MM.1S (cell line): ENCODE measurements around the gene SYTL2.

Experiments
- DNase-seq: peaks from one replicate; pipeline ENCODE4 v3.0.0-alpha.2; 2015
- H2AFZ ChIP-seq: fragments of 300-600 bp; sonication (generic); 2 replicates; pipeline ENCODE4 v1.6.0; 2016; ENCODE audit warnings: antibody characterized with exemption, low read length
- H3F3A ChIP-seq: fragments of 300-600 bp; sonication (generic); 2 replicates; pipeline ENCODE4 v1.6.1; 2016; ENCODE audit warnings: mild to moderate bottlenecking, antibody characterized with exemption, low read length, moderate library complexity, mixed read lengths; ENCODE audit not compliant: insufficient read depth
- H3K27ac ChIP-seq: fragments of 300-600 bp; sonication (generic); 2 replicates; pipeline ENCODE4 v1.5.1; 2016; ENCODE audit warnings: mild to moderate bottlenecking, low read length
- H3K27me3 ChIP-seq: fragments of 300-600 bp; sonication (generic); replicated peaks from 2 replicates; pipeline ENCODE4 v1.6.0; 2016; ENCODE audit warnings: low read length; ENCODE audit not compliant: insufficient read depth
- H3K36me3 ChIP-seq: fragments of 300-600 bp; sonication (generic); replicated peaks from 2 replicates; pipeline ENCODE4 v1.6.1; 2016; ENCODE audit warnings: mild to moderate bottlenecking, low read length, mixed read lengths; ENCODE audit not compliant: insufficient read depth
- H3K4me1 ChIP-seq: fragments of 300-600 bp; sonication (generic); 2 replicates; pipeline ENCODE4 v1.6.1; 2016; ENCODE audit warnings: low read length, mixed read lengths
- H3K4me2 ChIP-seq: fragments of 300-600 bp; sonication (generic); 2 replicates; pipeline ENCODE4 v1.6.0; 2016; ENCODE audit warnings: low read depth, low read length
- H3K4me3 ChIP-seq: fragments of 300-600 bp; sonication (generic); 2 replicates; pipeline ENCODE4 v1.5.1; 2016; ENCODE audit warnings: low read length, mixed read lengths
- H3K79me2 ChIP-seq: fragments of 300-600 bp; sonication (generic); 2 replicates; pipeline ENCODE4 v1.6.1; 2016; ENCODE audit warnings: mixed run types, low read length, mixed read lengths
- H3K9ac ChIP-seq: fragments of 300-600 bp; sonication (generic); 2 replicates; pipeline ENCODE4 v1.6.1; 2016; ENCODE audit warnings: low read length, mixed read lengths
- H3K9me2 ChIP-seq: fragments of 300-600 bp; sonication (generic); replicated peaks from 2 replicates; pipeline ENCODE4 v1.6.1; 2016; ENCODE audit warnings: mild to moderate bottlenecking, low read length, mixed read lengths; ENCODE audit not compliant: insufficient read depth
- H3K9me3 ChIP-seq: fragments of 300-600 bp; sonication (generic); replicated peaks from 2 replicates; pipeline ENCODE4 v1.6.1; 2016; ENCODE audit warnings: mild to moderate bottlenecking, low read length, mixed read lengths; ENCODE audit not compliant: insufficient read depth
- H4K20me1 ChIP-seq: fragments of 300-600 bp; sonication (generic); 2 replicates; pipeline ENCODE4 v1.6.1; 2016; ENCODE audit warnings: mild to moderate bottlenecking, low read length, moderate library complexity, mixed read lengths; ENCODE audit not compliant: insufficient read depth
- EZH2 ChIP-seq: fragments of 300-600 bp; sonication (generic); optimal IDR thresholded peaks from 2 replicates; pipeline ENCODE3; 2017; ENCODE audit warnings: low read depth, mild to moderate bottlenecking, antibody characterized with exemption, low read length, mixed read lengths
- EZH2phosphoT487 ChIP-seq: fragments of 300-600 bp; sonication (generic); IDR thresholded peaks from 2 replicates; pipeline ENCODE4 v1.6.1; 2018; ENCODE audit warnings: antibody characterized with exemption, low read length
- TF ChIP-seq, protein P1 (sequence below): fragments of 300-600 bp; sonication (generic); IDR thresholded peaks from 2 replicates; pipeline ENCODE4 v1.5.1; 2016; ENCODE audit warnings: antibody characterized with exemption, low read length, mixed read lengths

The SYTL2 gene

DNA sequence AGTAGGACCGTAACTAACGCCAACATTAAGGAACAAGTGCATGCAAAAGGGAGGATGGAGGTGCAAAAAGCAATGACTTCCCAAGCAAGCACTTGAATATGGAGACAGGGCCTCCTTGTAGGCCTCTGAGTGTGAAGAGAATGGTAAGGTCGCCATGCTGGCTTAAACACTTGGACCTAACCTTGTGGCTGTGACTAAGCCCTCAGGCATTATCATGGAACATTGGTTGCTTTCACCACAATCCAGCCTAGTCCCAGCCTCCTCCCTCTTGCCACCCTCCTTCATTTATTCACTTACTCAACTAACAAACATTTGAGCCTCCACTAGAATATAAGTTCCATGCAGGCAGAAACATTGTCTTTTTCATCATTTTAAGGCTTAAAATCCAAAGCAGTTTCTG, 11.9 kb upstream of the SYTL2 start:
- H3K9ac ChIP-seq, result no peak overlapping the region
- H3K27ac ChIP-seq, result no peak overlapping the region
- peak overlapping the region; percentile 31; the same call in 1 of the 2 replicates for H3K4me2 ChIP-seq

DNA sequence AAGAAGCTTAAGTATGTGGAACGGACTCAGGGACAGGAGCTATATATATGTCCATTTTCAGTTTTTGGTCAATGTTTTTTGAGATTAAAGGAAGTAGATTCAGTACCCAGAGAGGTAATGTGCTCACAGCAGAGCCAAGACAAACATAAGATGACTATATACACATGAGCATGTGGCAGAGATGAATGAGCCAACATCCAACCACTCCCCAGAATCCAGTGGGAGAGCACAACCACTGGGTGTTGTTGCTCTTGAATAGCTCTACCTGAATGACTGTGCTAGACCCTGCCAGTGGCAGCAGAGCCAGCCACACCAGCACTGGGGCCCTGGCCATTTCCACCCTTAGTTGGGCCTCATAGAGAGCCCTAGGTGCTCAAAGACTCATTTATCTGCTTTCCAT, 10.7 kb upstream of the SYTL2 start:
- Histone ChIP-seq H3K4me1 (peaks cover 28% of the 10 kb centered on the region), H3K9me3 (no peaks in the 10 kb centered on the region), H3K9me2 (no peaks in the 10 kb centered on the region), H2AFZ (no peak overlapping the region), H3K27ac (no peak overlapping the region), H3K9ac (no peak overlapping the region), H3K27me3 (no peaks in the 10 kb centered on the region), H3K36me3 (no peaks in the 10 kb centered on the region), H3K79me2 (no peaks in the 10 kb centered on the region), H3F3A (peaks cover 10% of the 10 kb centered on the region; the same call in 1 of the 2 replicates), H4K20me1 (no peaks in the 10 kb centered on the region), H3K4me3 (no peak overlapping the region), H3K4me2 (no peak overlapping the region)
- DNase-seq, result no peak
- TF ChIP-seq EZH2phosphoT487 (no peak), EZH2 (no peak)
- TF ChIP-seq, protein P1, sequence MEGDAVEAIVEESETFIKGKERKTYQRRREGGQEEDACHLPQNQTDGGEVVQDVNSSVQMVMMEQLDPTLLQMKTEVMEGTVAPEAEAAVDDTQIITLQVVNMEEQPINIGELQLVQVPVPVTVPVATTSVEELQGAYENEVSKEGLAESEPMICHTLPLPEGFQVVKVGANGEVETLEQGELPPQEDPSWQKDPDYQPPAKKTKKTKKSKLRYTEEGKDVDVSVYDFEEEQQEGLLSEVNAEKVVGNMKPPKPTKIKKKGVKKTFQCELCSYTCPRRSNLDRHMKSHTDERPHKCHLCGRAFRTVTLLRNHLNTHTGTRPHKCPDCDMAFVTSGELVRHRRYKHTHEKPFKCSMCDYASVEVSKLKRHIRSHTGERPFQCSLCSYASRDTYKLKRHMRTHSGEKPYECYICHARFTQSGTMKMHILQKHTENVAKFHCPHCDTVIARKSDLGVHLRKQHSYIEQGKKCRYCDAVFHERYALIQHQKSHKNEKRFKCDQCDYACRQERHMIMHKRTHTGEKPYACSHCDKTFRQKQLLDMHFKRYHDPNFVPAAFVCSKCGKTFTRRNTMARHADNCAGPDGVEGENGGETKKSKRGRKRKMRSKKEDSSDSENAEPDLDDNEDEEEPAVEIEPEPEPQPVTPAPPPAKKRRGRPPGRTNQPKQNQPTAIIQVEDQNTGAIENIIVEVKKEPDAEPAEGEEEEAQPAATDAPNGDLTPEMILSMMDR, result no peak

More for the DNA sequence above, 11.9 kb upstream of the SYTL2 start:
- no peak for DNase-seq
- Histone ChIP-seq H3F3A (peaks cover 10% of the 10 kb centered on the region; the same call in 1 of the 2 replicates), H2AFZ (no peak overlapping the region), H3K79me2 (no peaks in the 10 kb centered on the region), H3K9me2 (no peaks in the 10 kb centered on the region), H4K20me1 (no peaks in the 10 kb centered on the region), H3K27me3 (no peaks in the 10 kb centered on the region), H3K4me3 (no peak overlapping the region), H3K4me1 (peaks cover 33% of the 10 kb centered on the region), H3K9me3 (no peaks in the 10 kb centered on the region), H3K36me3 (no peaks in the 10 kb centered on the region)
- TF ChIP-seq EZH2 (no peak), EZH2phosphoT487 (no peak)
- TF ChIP-seq, protein P1, result no peak

DNA sequence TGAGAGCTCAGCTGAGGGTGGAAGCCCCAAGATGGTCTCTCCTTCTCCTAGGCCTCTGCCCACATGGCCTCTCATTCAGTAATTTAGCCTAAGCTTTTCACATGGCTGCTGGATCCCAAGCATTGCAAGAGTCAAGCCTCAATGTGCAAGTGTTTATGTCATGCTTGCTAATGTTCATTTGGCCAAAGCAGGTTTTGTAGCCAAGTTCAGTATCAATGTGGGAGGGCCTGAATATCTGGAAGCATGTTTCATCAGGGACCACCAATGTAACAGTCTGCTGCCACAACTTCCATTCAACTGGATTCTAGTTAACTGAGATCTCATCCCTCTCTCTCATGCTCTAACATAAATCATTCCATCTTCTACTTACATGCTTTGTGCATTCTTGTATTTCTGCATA, 8.5 kb upstream of the SYTL2 start:
- Histone ChIP-seq H2AFZ (no peak overlapping the region), H3K4me3 (no peak overlapping the region), H3F3A (peaks cover 10% of the 10 kb centered on the region; the same call in 1 of the 2 replicates), H3K4me2 (no peak overlapping the region), H3K27ac (no peak overlapping the region), H3K27me3 (no peaks in the 10 kb centered on the region), H3K79me2 (no peaks in the 10 kb centered on the region), H3K9me3 (no peaks in the 10 kb centered on the region), H3K4me1 (peaks cover 17% of the 10 kb centered on the region), H3K9ac (no peak overlapping the region), H4K20me1 (no peaks in the 10 kb centered on the region), H3K9me2 (no peaks in the 10 kb centered on the region), H3K36me3 (no peaks in the 10 kb centered on the region)
- TF ChIP-seq EZH2phosphoT487 (no peak), EZH2 (no peak)
- TF ChIP-seq, protein P1, result no peak
- DNase-seq, result no peak
